ENCODE results near the gene EML3. TPM values are rescaled to one million over a fixed set of nuclear protein-coding genes. Genes with fewer than 3 reads are reported as not detected.
A peak's percentile ranks its signal among the peaks of the same experiment; 100 is the strongest.
"Not testable (repeated sequence)": the region's sequence is repeated elsewhere in the genome, so short reads cannot be mapped to it uniquely, and the experiment has no call there.

The EML3 gene
- total and polyA plus RNA-seq, 2 donors from 2014 or later = 35.0 to 83.3 TPM

DNA sequence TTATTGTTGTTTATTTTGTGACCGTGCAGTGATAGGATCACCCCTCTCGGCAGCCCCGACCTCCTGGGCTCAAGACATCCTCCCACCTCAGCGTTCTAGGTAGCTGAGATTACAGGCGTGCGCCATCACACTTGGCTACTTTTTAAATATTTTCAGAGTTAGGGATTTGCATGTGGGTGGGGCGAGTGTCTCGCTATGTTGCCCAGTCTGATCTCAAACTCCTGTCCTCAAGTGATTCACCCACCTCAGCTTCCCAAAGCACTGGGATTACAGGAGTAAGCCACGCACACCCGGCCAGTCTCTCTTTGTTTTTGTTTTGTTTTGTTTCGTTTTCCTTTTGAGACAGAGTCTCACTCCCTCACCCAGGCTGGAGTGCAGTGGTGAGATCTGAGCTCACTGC, 41.7 kb upstream of the EML3 start:
- intact Hi-C loops (cut with DNase I) = no loop called here
- FAIRE-seq (no peak), DNase-seq (no peak)
- Histone ChIP-seq H3K27ac (ENCODE audit: low read depth in 2 of 2, low read length in 2 of 2) (no peak overlapping the region), H3K9me3 (ENCODE audit: control insufficient read depth in 2 of 3, insufficient read depth in 1 of 3, low read length in 3 of 3) (no peaks in the 10 kb centered on the region), H3K27me3 (ENCODE audit: control insufficient read depth, insufficient read depth, low read length) (no peaks in the 10 kb centered on the region), H3K4me1 (ENCODE audit: control insufficient read depth in 2 of 3, insufficient read depth in 2 of 3, low read depth in 1 of 3, low read length in 3 of 3) (peaks cover 0 to 8% (median 4%) of the 10 kb centered on the region in 3 donors), H3K4me3 (ENCODE audit: low read length in 3 of 3) (no peak overlapping the region), H3K36me3 (ENCODE audit: control insufficient read depth in 2 of 3, insufficient read depth in 3 of 3, low read length in 3 of 3) (peaks cover 0 to 4% (median 4%) of the 10 kb centered on the region in 3 donors), H3K9ac (ENCODE audit: low read length in 3 of 3) (no peak overlapping the region)
- TF ChIP-seq, protein P1, sequence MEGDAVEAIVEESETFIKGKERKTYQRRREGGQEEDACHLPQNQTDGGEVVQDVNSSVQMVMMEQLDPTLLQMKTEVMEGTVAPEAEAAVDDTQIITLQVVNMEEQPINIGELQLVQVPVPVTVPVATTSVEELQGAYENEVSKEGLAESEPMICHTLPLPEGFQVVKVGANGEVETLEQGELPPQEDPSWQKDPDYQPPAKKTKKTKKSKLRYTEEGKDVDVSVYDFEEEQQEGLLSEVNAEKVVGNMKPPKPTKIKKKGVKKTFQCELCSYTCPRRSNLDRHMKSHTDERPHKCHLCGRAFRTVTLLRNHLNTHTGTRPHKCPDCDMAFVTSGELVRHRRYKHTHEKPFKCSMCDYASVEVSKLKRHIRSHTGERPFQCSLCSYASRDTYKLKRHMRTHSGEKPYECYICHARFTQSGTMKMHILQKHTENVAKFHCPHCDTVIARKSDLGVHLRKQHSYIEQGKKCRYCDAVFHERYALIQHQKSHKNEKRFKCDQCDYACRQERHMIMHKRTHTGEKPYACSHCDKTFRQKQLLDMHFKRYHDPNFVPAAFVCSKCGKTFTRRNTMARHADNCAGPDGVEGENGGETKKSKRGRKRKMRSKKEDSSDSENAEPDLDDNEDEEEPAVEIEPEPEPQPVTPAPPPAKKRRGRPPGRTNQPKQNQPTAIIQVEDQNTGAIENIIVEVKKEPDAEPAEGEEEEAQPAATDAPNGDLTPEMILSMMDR (IDR thresholded peaks at IDR 0.05; ENCODE audit: borderline replicate concordance, extremely low read depth, insufficient read depth) = no peak

DNA sequence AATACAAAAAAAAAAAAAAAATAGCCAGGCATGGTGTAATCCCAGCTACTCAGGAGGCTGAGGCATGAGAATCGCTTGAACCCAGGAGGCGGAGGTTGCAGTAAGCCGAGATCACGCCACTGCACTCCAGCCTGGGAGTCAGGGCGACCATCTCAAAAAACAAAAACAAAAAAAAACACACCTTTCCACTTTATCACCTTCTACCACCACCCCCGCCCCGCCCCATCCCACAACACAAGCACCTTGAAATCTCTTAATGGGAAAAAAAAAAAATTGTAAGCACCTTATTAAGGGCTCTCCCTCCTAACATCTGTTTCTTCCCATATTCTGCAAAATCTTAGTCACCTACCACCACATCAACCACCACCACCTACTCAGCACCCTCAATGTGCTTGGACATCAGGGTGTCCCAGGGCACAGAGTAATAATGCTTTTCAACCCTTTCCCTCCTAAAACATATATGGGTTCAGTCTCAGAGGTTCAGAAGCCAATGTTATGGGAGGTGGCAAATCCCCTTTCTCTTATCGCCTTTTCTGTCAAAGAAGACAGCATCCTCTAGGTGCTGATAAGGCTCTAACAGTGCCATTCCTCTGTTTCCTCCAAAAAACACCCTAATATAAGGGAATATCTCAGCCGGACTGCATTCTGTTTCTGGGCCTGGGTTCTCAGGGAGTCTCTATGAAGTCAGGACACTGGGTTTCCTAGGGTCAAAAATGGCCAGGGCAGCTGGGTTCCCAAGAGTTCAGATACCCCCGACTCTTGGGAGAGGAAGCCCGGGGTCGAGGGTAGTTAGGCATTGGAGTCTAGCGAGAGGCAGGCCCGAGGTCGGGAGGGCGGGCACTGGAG, 39.8 kb upstream of the EML3 start:
- no peaks in the 10 kb centered on the region for H3K9me3 ChIP-seq (ENCODE audit: control insufficient read depth in 2 of 3, insufficient read depth in 1 of 3, low read length in 3 of 3)
- peak overlapping the region; percentile 40 to 94 (median 80) for H3K9ac ChIP-seq (ENCODE audit: low read length in 3 of 3)
- H3K27me3 ChIP-seq (ENCODE audit: control insufficient read depth, insufficient read depth, low read length) = no peaks in the 10 kb centered on the region
- no peak for FAIRE-seq
- TF ChIP-seq, protein P1 (IDR thresholded peaks at IDR 0.05; ENCODE audit: borderline replicate concordance, extremely low read depth, insufficient read depth) = no peak
- peak overlapping the region; percentile 83 to 86 for H3K27ac ChIP-seq (ENCODE audit: low read depth in 2 of 2, low read length in 2 of 2)
- peak overlapping the region; percentile 64 to 90 (median 72) for H3K4me3 ChIP-seq (ENCODE audit: low read length in 3 of 3)
- intact Hi-C loops (cut with DNase I) = no loop called here
- no peak for DNase-seq
- H3K36me3 ChIP-seq (ENCODE audit: control insufficient read depth in 2 of 3, insufficient read depth in 3 of 3, low read length in 3 of 3) = peaks cover 0 to 19% (median 5%) of the 10 kb centered on the region in 3 donors
- H3K4me1 ChIP-seq (ENCODE audit: control insufficient read depth in 2 of 3, insufficient read depth in 2 of 3, low read depth in 1 of 3, low read length in 3 of 3) = peaks cover 0 to 8% (median 4%) of the 10 kb centered on the region in 3 donors

DNA sequence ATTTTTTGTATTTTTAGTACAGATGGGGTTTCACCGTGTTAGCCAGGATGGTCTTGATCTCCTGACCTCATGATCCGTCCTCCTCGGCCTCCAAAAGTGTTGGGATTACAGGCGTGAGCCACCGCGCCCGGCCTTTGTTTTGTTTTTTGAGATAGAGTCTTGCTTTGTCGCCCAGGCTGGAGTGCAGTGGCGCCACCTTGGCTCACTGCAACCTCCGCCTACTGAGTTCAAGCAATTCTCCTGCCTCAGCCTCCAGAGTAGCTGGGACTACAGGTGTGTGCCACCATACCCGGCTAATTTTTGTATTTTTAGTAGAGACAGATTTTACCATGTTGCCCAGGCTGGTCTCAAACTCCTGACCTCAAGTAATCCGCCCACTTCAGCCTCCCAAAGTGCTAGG, 37.7 kb upstream of the EML3 start:
- FAIRE-seq; H3K9me3 ChIP-seq (ENCODE audit: control insufficient read depth in 2 of 3, insufficient read depth in 1 of 3, low read length in 3 of 3); H3K27ac ChIP-seq (ENCODE audit: low read depth in 2 of 2, low read length in 2 of 2); intact Hi-C loops (cut with DNase I); DNase-seq; H3K9ac ChIP-seq (ENCODE audit: low read length in 3 of 3); H3K27me3 ChIP-seq (ENCODE audit: control insufficient read depth, insufficient read depth, low read length); H3K4me3 ChIP-seq (ENCODE audit: low read length in 3 of 3): not testable (repeated sequence)
- H3K4me1 ChIP-seq (ENCODE audit: control insufficient read depth in 2 of 3, insufficient read depth in 2 of 3, low read depth in 1 of 3, low read length in 3 of 3) = peaks cover 0 to 17% (median 7%) of the 10 kb centered on the region in 3 donors
- H3K36me3 ChIP-seq (ENCODE audit: control insufficient read depth in 2 of 3, insufficient read depth in 3 of 3, low read length in 3 of 3) = peaks cover 0 to 19% (median 5%) of the 10 kb centered on the region in 3 donors

DNA sequence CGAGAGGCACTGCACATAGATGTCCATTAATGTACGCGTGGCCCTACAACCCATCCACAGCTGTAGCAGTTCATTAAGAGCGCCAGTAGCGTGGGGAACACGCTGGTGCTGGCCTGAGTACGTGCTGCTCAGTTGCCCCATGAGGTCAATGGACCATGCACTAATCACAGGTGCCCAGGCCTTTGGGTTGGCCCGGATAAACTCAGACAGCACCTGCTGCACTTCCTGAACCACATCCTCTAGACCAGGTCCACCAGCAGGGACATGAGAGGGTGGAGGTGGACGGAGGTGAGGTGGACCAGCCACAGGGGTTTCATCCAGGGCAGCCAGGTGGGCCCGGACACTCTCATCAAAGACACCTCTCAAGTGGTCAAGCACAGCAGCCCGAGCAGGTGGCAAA, 36.9 kb upstream of the EML3 start:
- no peak overlapping the region for H3K4me3 ChIP-seq (ENCODE audit: low read length in 3 of 3)
- DNase-seq (no peak), FAIRE-seq (no peak)
- intact Hi-C loops (cut with DNase I) = no loop called here
- no peak overlapping the region for H3K9ac ChIP-seq (ENCODE audit: low read length in 3 of 3)
- TF ChIP-seq, protein P1 (IDR thresholded peaks at IDR 0.05; ENCODE audit: borderline replicate concordance, extremely low read depth, insufficient read depth) = no peak
- H3K4me1 ChIP-seq (ENCODE audit: control insufficient read depth in 2 of 3, insufficient read depth in 2 of 3, low read depth in 1 of 3, low read length in 3 of 3) = peaks cover 0 to 20% (median 7%) of the 10 kb centered on the region in 3 donors
- H3K27ac ChIP-seq (ENCODE audit: low read depth in 2 of 2, low read length in 2 of 2) = no peak overlapping the region
- H3K9me3 ChIP-seq (ENCODE audit: control insufficient read depth in 2 of 3, insufficient read depth in 1 of 3, low read length in 3 of 3) = no peaks in the 10 kb centered on the region
- H3K36me3 ChIP-seq (ENCODE audit: control insufficient read depth in 2 of 3, insufficient read depth in 3 of 3, low read length in 3 of 3) = peaks cover 0 to 19% (median 5%) of the 10 kb centered on the region in 3 donors
- no peaks in the 10 kb centered on the region for H3K27me3 ChIP-seq (ENCODE audit: control insufficient read depth, insufficient read depth, low read length)

All from kidney (tissue), 14 donors.